SK-N-SH (cell line): ENCODE measurements around the gene COLEC11. TPM values are rescaled to one million over a fixed set of nuclear protein-coding genes. Genes with fewer than 3 reads are reported as not detected.

ENCODE experiments used
- CTCF ChIA-PET: fragments of 300-600, 350-600 bp; formaldehyde crosslinking; extraction: SDS; loops from one replicate; lab custom pipeline; 2021; lab: Yijun Ruan, JAX
- POLR2A ChIA-PET: fragments of 350-600 bp; sonication (Branson Sonifier 250); formaldehyde crosslinking; extraction: SDS; loops from one replicate; lab custom pipeline; 2020; ENCODE audit warnings: antibody characterized with exemption, inconsistent platforms; lab: Yijun Ruan, JAX
- DNase-seq: peaks from one replicate; pipeline ENCODE4 v3.0.0; 2012
- H2AFZ ChIP-seq: fragments of 200-600 bp; sonication (generic); 2 replicates; pipeline ENCODE4 v1.8.1; 2016; ENCODE audit warnings: antibody characterized with exemption, mild to moderate bottlenecking, low read depth
- H3F3A ChIP-seq: fragments of 200-600 bp; sonication (generic); replicated peaks from 2 replicates; pipeline ENCODE3; 2016; ENCODE audit warnings: antibody characterized with exemption, mild to moderate bottlenecking; ENCODE audit not compliant: insufficient read depth
- H3K27ac ChIP-seq, 2 experiments: fragments of 200-500 bp in 1 of 2; fragments of 200-600 bp in 1 of 2; sonication (Bioruptor generic) in 1 of 2; sonication (generic), shearing (Covaris generic) in 1 of 2; 2 replicates each; pipeline versions ENCODE4 v1.5.1 to v1.6.1; 2014 to 2016; ENCODE audit warnings: low read depth in 2 of 2, inconsistent platforms in 1 of 2, low read length in 1 of 2, mild to moderate bottlenecking in 1 of 2, mixed read lengths in 1 of 2
- H3K27me3 ChIP-seq: fragments of 200-600 bp; sonication (generic), shearing (Covaris generic); 2 replicates; pipeline ENCODE4 v1.6.1; 2016; ENCODE audit warnings: mixed run types; ENCODE audit not compliant: insufficient read depth
- H3K36me3 ChIP-seq, 2 experiments: fragments of 200-500 bp in 1 of 2; fragments of 200-600 bp in 1 of 2; sonication (Bioruptor generic) in 1 of 2; sonication (generic) in 1 of 2; replicated peaks in 1 of 2; 2 replicates each; pipeline versions ENCODE3 to v1.5.1; 2014 to 2016; ENCODE audit warnings: low read length in 1 of 2, mild to moderate bottlenecking in 1 of 2; ENCODE audit not compliant: insufficient read depth in 2 of 2, control insufficient read depth in 1 of 2
- H3K4me1 ChIP-seq, 2 experiments: fragments of 200-500 bp in 1 of 2; fragments of 200-600 bp in 1 of 2; sonication (Bioruptor generic) in 1 of 2; sonication (generic), shearing (Covaris generic) in 1 of 2; 2 replicates each; pipeline versions ENCODE4 v1.5.1 to v1.6.1; 2014 to 2016; ENCODE audit warnings: low read depth in 1 of 2, low read length in 1 of 2, mixed run types in 1 of 2; ENCODE audit not compliant: insufficient read depth in 2 of 2, control insufficient read depth in 1 of 2
- H3K4me2 ChIP-seq: fragments of 200-600 bp; sonication (generic), shearing (Covaris generic); 2 replicates; pipeline ENCODE4 v1.6.1; 2017; ENCODE audit warnings: mixed run types
- H3K4me3 ChIP-seq, 2 experiments: fragments of 200-500 bp in 1 of 2; fragments of 200-600 bp in 1 of 2; sonication (Bioruptor generic) in 1 of 2; sonication (generic), shearing (Covaris generic) in 1 of 2; 2 replicates each; pipeline versions ENCODE4 v1.5.1 to v1.8.1; 2014 to 2016; ENCODE audit warnings: low read depth in 2 of 2, inconsistent platforms in 1 of 2, low read length in 1 of 2, mild to moderate bottlenecking in 1 of 2, mixed read lengths in 1 of 2, moderate library complexity in 1 of 2
- H3K79me2 ChIP-seq: fragments of 200-600 bp; sonication (generic); 2 replicates; pipeline ENCODE4 v1.8.1; 2017; ENCODE audit warnings: mild to moderate bottlenecking; ENCODE audit not compliant: insufficient read depth
- H3K9ac ChIP-seq: fragments of 200-600 bp; sonication (generic); 2 replicates; pipeline ENCODE4 v1.6.1; 2017; ENCODE audit warnings: mixed run types
- H3K9me2 ChIP-seq: fragments of 200-600 bp; sonication (generic); 2 replicates; pipeline ENCODE4 v1.6.1; 2017; ENCODE audit warnings: mixed run types
- H3K9me3 ChIP-seq: fragments of 200-600 bp; sonication (generic); 2 replicates; pipeline ENCODE4 v1.6.1; 2017; ENCODE audit warnings: mixed run types, mild to moderate bottlenecking, moderate library complexity
- H4K20me1 ChIP-seq: fragments of 200-600 bp; sonication (generic); 2 replicates; pipeline ENCODE4 v1.6.1; 2017; ENCODE audit warnings: mild to moderate bottlenecking, mixed run types; ENCODE audit not compliant: insufficient read depth
- CHD2 ChIP-seq: fragments of 150-350 bp; IDR thresholded peaks from 2 replicates; pipeline ENCODE4 v1.6.1; 2018; ENCODE audit warnings: low read length; ENCODE audit not compliant: partially characterized antibody
- ELF1 ChIP-seq: IDR thresholded peaks from 2 replicates; pipeline ENCODE4 v1.4.0; 2012
- EP300 ChIP-seq, 2 experiments: IDR thresholded peaks; 2 replicates each; pipeline versions ENCODE4 v1.4.0 to v1.6.1; 2012; ENCODE audit warnings: borderline replicate concordance in 1 of 2, low read depth in 1 of 2, low read length in 1 of 2
- EZH2phosphoT487 ChIP-seq: fragments of 200-600 bp; sonication (generic); IDR thresholded peaks from 2 replicates; pipeline ENCODE4 v1.6.1; 2017; ENCODE audit warnings: low read depth, mixed run types, mild to moderate bottlenecking, antibody characterized with exemption, moderate library complexity, borderline replicate concordance
- FOSL2 ChIP-seq: IDR thresholded peaks from 2 replicates; pipeline ENCODE4 v1.4.0; 2012; ENCODE audit warnings: low read depth, mild to moderate bottlenecking, moderate library complexity, borderline replicate concordance
- FOXM1 ChIP-seq: IDR thresholded peaks from 2 replicates; pipeline ENCODE4 v1.4.0; 2012; ENCODE audit warnings: low read depth, mild to moderate bottlenecking
- GATA2 ChIP-seq: sonication (generic); formaldehyde crosslinking; IDR thresholded peaks from 2 replicates; pipeline ENCODE4 v1.5.0; 2020; ENCODE audit warnings: mild to moderate bottlenecking, missing genetic modification reagents
- JUND ChIP-seq: IDR thresholded peaks from 2 replicates; pipeline ENCODE4 v1.4.0; 2012
- MEF2A ChIP-seq: IDR thresholded peaks from 2 replicates; pipeline ENCODE4 v1.4.0; 2012; ENCODE audit warnings: low read depth, borderline replicate concordance
- NFIC ChIP-seq: IDR thresholded peaks from 2 replicates; pipeline ENCODE4 v1.4.0; 2012; ENCODE audit warnings: borderline replicate concordance
- TAF1 ChIP-seq: IDR thresholded peaks from 2 replicates; pipeline ENCODE4 v1.6.1; 2012; ENCODE audit warnings: low read depth, mild to moderate bottlenecking, low read length, moderate library complexity, borderline replicate concordance
- YY1 ChIP-seq: IDR thresholded peaks from 2 replicates; pipeline ENCODE4 v1.4.0; 2012; ENCODE audit warnings: low read depth, mild to moderate bottlenecking
- WGBS: methylation state at CpG from one replicate; pipeline ENCODE4 v1.1.6; 2017; ENCODE audit warnings: low lambda C conversion rate; 5-methylcytosine and 5-hydroxymethylcytosine counted together
- polyA plus RNA-seq, 3 experiments: library from polyadenylated mRNA; depleted of rRNA; stranded (reverse); fragments of >200 nt; gene quantifications; 2 replicates each; pipeline ENCODE4 v1.2.3, GENCODE V29; 2012
- TF ChIP-seq, protein P1 (sequence below): IDR thresholded peaks from 2 replicates; pipeline ENCODE4 v1.4.0; 2012; ENCODE audit warnings: low read depth, borderline replicate concordance
- TF ChIP-seq, protein P2 (sequence below): fragments of 150-350 bp; IDR thresholded peaks from 2 replicates; pipeline ENCODE4 v1.6.1; 2016; ENCODE audit warnings: mild to moderate bottlenecking, low read depth, low read length
- TF ChIP-seq, protein P3 (sequence below): IDR thresholded peaks from 2 replicates; pipeline ENCODE4; 2012

COLEC11 gene
- polyA plus RNA-seq, 1 of the 3 experiments (the other 2 are of a cell fraction), result 8.7 TPM

DNA sequence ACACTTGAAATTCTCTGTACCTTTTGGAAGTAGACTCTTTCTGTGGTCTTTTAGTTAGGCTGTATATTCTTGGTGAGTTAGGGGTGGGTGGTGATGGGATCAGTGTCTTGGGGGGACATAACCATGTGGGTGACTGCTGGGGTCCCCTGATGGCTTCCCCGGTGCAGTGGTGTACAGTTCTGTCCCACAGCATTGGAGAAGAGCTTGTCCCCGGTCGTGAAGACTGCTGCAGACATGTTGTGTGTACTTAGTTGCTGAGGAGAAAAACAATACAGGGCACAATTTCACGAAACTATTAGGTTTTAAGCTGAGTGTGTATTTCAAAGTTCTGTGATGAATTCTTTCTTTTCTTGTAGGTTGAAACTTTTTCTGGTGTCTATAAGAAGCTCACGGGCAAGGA, 14.5 kb upstream of the COLEC11 start:
- ChIA-PET CTCF (interaction anchor here (1.1 to 7.1 kb wide), 6 partner anchors 14 to 157 kb away, joined by 3 to 40 read pairs (median 4); partner anchors contain the start of gene COLEC11), POLR2A (interaction anchor here (2.9 to 3.4 kb wide), 2 partner anchors 13 to 24 kb away, joined by 10 to 19 read pairs; partner anchors contain the start of gene COLEC11)
- TF ChIP-seq, protein P1, sequence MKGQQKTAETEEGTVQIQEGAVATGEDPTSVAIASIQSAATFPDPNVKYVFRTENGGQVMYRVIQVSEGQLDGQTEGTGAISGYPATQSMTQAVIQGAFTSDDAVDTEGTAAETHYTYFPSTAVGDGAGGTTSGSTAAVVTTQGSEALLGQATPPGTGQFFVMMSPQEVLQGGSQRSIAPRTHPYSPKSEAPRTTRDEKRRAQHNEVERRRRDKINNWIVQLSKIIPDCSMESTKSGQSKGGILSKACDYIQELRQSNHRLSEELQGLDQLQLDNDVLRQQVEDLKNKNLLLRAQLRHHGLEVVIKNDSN, result no peak
- TF ChIP-seq YY1 (no peak), FOSL2 (no peak), ELF1 (no peak), GATA2 (CRISPR knock-in tag) (no peak), JUND (no peak), TAF1 (no peak), FOXM1 (no peak), MEF2A (no peak), CHD2 (no peak), EZH2phosphoT487 (no peak), EP300 (IDR thresholded peaks at IDR 0.05; ENCODE audit: borderline replicate concordance in 1 of 2, low read depth in 1 of 2, low read length in 1 of 2) (no peak), NFIC (no peak)
- TF ChIP-seq, protein P2, sequence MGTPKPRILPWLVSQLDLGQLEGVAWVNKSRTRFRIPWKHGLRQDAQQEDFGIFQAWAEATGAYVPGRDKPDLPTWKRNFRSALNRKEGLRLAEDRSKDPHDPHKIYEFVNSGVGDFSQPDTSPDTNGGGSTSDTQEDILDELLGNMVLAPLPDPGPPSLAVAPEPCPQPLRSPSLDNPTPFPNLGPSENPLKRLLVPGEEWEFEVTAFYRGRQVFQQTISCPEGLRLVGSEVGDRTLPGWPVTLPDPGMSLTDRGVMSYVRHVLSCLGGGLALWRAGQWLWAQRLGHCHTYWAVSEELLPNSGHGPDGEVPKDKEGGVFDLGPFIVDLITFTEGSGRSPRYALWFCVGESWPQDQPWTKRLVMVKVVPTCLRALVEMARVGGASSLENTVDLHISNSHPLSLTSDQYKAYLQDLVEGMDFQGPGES, result no peak
- TF ChIP-seq, protein P3, sequence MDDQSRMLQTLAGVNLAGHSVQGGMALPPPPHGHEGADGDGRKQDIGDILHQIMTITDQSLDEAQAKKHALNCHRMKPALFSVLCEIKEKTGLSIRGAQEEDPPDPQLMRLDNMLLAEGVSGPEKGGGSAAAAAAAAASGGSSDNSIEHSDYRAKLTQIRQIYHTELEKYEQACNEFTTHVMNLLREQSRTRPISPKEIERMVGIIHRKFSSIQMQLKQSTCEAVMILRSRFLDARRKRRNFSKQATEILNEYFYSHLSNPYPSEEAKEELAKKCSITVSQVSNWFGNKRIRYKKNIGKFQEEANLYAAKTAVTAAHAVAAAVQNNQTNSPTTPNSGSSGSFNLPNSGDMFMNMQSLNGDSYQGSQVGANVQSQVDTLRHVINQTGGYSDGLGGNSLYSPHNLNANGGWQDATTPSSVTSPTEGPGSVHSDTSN, result no peak
- Histone ChIP-seq H4K20me1 (peaks cover 70% of the 10 kb centered on the region), H3F3A (peaks cover 54% of the 10 kb centered on the region), H2AFZ (no peak overlapping the region), H3K27ac (peak overlapping the region; percentile 62 to 81; a peak in 3 of 4 replicates), H3K9me2 (no peaks in the 10 kb centered on the region), H3K4me3 (no peak overlapping the region), H3K27me3 (no peaks in the 10 kb centered on the region), H3K4me2 (no peak overlapping the region), H3K36me3 (peaks cover 81 to 86% of the 10 kb centered on the region in 2 experiments), H3K79me2 (peaks cover 83% of the 10 kb centered on the region), H3K9me3 (no peaks in the 10 kb centered on the region), H3K9ac (no peak overlapping the region), H3K4me1 (peaks cover 30 to 78% of the 10 kb centered on the region in 2 experiments)
- DNase-seq, result no peak
- WGBS, result 71% methylated on average over 5 of the region's 5 CpGs
